GM18498 (cell line): ENCODE measurements around the gene MB.
"Not testable (repeated sequence)": the region's sequence is repeated elsewhere in the genome, so short reads cannot be mapped to it uniquely, and the experiment has no call there.

ENCODE experiments used
- ATAC-seq: cut with Tn5 transposase; IDR thresholded peaks from one replicate; pipeline ENCODE4 v1.9.1; 2021; ENCODE audit warnings: mild to moderate bottlenecking, moderate library complexity; ENCODE audit not compliant: unreplicated experiment

The MB gene

GRCh38 chr22:35617137-35617755, at the start of gene MB:
Gene MB (minus strand): TSS chr22:35617329. CDS start chr22:35617257, 72 bp downstream.
- ATAC-seq = no peak

DNA sequence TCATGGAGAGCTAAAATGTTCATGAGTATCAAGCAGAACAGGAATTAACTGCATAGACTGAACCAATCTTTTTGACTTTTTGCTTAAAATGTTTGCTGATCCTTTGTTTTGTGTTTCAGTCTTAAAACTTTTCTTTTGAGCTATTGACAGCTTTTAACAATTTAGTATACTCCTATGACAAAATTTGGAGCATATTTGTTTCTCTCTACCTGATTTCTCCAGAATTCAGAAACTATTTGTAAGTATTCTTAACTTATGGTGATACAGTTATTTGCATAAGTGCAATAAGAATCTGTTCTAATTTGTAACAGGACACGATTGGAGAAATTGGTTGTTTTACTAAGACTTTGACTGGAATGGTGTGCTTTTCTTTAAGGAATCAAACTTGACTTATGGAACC, 49.6 kb upstream of the MB start:
- ATAC-seq = not testable (repeated sequence)

DNA sequence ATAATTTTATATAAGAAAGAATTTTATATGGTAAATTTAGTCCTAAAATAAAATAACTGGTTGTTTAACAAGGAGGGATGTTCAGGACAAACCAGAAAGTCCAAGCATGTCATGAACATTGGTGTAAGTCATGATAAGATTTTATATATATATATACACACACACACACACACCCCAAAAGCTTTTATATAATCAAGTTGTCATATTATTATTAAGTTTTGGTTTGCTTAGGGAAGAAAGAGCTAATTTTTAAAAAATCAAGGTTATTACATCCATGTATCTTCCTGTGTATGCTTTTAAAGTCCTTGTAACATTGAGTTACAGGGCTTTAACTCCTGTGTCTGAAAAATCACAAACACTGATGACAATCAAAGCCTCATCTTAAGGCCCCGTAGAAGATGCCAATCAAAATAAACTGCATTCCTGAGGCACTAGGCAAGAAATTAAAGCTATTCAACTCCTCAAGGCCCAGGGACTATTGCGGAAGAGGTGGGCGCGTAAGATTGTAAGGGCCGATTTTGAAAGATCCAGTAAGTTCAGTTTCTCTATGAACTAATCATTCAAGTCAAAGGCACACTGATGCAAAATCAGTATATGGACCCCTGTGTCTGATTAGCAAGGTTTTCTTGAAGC, 47.9 kb upstream of the MB start:
- no peak for ATAC-seq

- no peak for ATAC-seq
Observed at GRCh38 chr22:35663371-35663770, 46.2 kb upstream of the MB start.

GRCh38 chr22:35662914-35663313, 45.8 kb upstream of the MB start:
- no peak for ATAC-seq

- no peak for ATAC-seq
Observed at GRCh38 chr22:35661464-35661863, 44.3 kb upstream of the MB start.

- no peak for ATAC-seq
Observed at GRCh38 chr22:35660291-35661127, 43.4 kb upstream of the MB start.

DNA sequence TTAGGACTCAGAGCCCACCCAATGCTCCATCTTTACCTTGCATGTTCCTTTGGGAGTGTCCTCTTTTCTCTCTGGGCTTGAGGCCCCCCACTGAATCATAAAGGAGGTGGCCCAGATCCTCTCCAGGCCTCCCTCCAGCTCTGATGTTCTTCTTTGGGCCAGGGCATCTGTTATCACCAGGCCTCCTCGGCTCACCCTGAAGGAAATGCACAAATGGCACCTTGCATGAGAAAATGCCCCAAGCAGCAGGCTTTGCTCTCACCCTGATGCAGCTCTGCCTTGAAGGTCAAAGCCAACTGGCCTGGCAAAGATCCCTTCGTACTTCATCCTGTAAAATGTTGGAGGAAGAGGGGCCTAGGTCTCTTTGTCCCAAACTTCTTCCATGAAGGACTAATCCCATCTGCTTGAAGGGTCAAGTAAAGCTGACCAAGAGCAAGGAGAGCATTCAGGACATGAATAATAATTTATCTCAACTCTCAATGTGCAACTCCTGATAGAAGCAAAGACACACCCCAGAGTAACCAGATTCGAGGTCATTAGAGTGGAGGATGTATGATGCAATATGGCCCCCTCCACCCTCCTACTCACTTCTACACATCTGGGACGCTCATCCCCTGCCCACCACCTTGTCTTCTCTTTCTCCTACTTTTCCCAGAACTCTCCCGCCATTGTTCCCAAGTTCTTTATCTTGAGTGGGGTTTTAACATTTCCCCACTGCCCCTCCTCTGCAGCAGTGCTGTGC, 40.6 kb upstream of the MB start:
- no peak for ATAC-seq

DNA sequence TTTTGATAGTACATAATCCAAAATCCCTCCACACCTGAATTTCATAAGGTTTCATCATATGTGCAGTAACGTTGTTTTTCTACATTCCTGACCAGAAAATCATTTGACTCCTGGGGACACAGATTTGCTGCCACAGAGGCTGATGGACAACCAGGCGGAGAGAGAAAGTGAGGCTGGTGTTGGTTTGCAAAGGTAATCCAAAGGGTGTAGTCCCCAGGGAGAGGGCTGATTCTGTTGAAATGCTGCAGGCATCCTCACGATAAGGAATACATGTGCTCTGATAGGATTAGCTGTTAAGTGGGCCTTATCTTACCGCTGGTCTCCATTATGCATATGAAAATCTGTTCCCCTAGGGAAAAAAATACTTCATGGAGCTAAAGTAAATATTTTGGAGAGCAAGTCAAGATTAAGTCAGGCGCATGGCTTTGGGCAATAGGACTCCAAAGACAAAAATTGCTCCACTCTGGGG, 39.2 kb upstream of the MB start:
- ATAC-seq = no peak

DNA sequence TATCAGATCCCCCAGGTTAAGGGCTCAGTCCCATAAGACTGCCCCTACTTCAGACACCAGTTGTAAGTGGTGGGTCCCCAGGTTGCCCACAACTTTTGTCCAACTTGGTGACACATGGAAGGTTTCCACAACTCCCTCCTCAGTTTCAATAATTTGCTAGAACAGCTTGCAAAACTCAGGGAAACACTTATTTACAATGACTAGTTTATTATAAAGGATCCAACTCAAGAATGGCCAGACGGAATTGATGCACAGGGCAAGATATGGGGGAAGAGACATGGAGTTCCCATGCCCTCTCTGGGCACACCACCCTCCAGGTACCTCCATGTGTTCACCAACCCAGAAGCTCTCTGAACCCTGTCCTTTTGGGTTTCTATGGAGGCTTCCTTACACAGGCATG, 36.7 kb upstream of the MB start:
- no peak for ATAC-seq

DNA sequence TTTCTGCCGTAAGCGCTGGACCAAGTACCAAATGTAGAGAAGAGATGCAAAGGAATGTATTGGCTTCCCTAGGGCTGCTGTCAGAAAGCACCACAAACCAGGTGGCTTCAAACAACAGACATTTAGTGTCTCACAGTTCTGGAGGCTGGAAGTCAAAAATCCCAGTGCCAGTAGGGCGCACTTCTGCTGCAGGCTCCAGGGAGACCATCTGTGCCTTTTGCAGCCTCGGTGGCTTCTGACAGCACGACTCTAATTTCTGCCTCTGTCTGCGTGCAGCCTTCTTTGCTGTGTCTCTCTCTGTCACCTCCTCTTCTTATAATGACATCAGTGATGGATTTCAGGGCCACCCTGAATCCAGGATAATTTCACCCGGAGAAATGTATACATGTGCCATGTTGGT, 34.0 kb upstream of the MB start:
- ATAC-seq = no peak

- ATAC-seq = no peak
Observed at GRCh38 chr22:35649636-35650250, 32.6 kb upstream of the MB start.

DNA sequence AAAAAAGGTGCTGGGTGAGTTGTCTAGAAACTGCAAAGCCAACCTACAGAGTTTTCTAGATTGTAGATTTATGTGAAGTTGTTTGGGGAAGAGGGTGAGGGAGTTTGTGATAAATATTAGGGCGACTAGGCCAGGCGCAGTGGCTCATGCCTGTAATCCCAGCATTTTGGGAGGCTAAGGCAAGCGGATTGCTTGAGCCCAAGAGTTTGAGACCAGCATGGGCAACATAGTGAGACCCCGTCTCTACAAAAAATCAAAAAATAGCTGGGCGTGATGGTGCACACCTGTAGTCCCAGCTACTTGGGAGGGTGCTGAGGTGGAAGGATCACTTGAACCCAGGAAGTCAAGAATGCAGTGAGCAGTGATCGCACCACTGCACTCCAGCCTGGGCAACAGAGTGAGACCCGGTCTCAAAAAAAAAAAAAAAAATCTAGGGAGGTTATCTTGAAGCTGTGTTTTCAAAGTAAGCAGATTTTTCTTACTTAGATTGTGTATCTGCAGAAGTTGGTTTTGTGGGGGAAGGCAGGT, 32.0 kb upstream of the MB start:
- peak; percentile 21 for ATAC-seq

DNA sequence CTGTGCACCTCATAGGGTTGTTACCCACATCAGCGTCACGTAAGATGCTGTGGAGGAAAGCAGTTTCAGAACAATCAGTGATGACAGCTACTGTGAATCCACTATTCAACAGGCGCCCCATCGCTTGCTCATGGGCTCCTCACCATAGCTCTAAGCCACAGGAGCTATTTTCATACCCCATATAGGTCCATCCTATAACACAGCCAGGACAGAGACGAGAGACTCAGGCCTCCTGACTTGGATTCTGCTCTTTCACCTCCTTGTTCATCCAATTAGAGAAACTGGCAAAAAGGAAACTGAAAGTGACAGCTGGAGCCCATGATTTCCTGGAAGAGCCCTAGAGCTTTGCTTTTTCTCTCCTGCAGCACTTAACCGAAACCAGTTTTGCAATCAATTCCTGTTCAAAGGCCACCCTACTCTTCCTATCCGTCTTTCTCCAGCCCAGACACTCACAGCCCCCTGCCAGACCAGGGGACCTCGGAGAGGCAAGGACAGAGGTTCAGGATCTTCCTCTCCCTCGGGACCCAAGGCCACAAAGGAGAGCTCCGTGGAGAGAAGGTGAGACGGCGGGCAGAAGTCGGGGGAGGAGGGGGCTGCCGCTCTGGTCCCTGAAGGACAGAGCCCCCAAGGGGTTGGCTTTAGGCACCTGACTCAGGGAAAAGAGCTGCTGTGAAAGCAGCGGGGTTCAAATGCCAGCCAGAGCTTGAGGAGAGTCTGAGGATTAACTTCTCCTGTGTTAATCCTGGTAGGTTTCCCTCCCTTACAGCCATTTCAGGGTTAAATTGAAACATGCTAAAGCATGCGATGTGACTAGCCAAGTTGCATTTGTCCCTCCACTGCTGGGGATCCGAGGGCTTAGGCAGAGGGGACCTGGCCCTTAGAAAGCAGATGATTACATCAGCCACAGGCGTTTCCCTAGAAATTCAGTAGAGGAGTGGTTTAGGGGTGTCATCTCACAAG, 31.2 kb upstream of the MB start, which contains the start of gene APOL6:
Gene APOL6 (plus strand): TSS at position 381 of the 960 bp plus-strand sequence. CDS start 7,980 bp downstream, outside the sequence.
- peak; percentile 58 for ATAC-seq

GRCh38 chr22:35645646-35646045, 28.5 kb upstream of the MB start:
- ATAC-seq = no peak

- ATAC-seq = no peak
Observed at GRCh38 chr22:35643991-35644390, 26.9 kb upstream of the MB start.

DNA sequence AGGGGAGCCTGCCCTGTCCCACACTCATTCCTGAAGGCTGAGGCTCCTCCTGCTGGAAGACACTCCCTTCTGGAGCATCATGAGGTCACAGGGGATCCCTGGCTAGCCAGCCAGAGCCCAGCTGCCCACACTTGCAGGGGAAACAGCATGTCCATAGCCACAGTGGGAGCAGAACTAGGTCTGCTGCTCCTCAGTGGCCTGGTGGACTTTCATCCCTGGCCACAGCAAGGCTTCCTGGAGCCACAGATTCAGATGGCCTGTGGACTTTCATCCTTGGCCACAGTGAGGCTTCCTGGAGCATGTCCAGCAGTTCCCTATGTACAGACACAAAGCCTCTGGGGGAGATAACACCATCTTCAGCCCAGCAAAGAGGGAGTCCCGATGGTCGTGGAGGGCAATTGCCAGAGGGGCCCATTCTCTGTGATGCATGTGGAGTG, 25.2 kb upstream of the MB start:
- no peak for ATAC-seq

GRCh38 chr22:35641494-35642120, 24.5 kb upstream of the MB start:
- ATAC-seq = no peak

DNA sequence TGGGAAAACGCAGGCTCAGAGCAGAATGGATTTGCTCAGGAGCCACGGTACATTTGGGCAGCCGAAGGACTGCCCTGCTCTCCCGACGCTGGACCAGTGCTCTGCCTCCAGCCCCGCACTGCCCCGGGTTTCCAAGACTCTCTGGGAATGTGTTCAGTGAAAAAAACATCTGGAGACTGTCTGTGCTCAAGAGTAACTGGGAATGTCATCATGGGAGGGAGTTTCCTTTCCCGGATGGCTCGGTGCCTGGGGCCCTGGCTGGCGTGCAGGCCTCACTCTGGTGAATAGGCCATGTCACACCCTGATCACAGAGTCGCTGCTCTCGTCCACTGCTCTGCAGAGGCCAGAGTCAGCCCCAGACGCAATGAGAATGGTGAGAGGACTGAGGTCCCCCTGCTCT, 21.3 kb upstream of the MB start:
- no peak for ATAC-seq
